ENCODE data around the gene FSTL1.
"Not testable (repeated sequence)": the region's sequence is repeated elsewhere in the genome, so short reads cannot be mapped to it uniquely, and the experiment has no call there.

The FSTL1 gene

DNA sequence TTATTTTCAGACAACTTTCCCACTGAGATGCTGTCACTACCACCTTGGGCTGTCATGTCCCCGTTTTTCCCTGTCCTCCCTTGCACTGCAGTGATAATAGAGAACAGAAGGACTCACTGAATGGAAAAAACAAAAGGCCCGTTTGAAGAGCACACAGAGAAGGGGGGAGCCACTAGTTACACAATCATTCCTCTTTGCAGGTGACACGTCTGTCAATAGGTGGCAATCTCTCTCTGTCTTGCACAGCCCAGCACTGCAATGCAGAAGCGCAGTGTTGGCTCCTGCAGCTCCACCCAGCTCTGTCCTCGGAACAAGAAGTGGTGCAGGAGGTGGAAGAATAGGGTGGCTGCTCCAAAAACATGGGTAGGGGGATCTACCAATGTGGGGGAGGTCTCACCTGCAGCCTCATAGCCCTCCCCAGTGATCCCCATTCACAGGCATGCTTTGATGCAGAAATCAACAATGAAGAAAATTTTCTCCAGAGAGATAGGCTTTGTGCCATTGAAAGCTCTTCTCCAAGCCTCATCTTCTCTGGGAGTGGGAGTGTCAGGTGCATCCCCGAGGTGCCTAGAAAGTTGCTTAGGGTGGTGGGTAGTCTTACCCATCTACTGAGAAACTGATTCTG, 31.8 kb downstream of the FSTL1 start:
- DNase-seq (ENCODE audit: low read depth in 1 of 2, low spot score in 1 of 2): no peak

DNA sequence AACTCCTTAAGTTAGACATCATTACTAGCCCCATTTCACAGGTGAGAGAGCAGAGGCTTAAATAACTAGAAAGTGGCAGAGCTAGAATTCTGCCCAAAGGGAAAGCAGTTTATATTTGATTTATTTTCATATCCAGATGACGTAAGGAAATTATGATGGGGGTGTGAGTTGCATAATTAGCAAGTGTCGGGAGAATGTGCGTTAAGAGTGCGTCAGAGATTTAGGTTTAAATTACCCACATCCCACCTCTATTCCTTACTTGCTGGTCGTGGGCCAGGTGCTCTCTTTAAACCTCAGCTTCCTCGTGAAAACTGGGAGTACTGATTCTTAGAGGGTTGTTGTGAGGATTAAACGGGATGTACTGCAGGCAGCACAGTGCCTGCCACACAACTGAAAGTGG, 32.3 kb downstream of the FSTL1 start:
- DNase-seq (ENCODE audit: low read depth in 1 of 2, low spot score in 1 of 2): no peak

DNA sequence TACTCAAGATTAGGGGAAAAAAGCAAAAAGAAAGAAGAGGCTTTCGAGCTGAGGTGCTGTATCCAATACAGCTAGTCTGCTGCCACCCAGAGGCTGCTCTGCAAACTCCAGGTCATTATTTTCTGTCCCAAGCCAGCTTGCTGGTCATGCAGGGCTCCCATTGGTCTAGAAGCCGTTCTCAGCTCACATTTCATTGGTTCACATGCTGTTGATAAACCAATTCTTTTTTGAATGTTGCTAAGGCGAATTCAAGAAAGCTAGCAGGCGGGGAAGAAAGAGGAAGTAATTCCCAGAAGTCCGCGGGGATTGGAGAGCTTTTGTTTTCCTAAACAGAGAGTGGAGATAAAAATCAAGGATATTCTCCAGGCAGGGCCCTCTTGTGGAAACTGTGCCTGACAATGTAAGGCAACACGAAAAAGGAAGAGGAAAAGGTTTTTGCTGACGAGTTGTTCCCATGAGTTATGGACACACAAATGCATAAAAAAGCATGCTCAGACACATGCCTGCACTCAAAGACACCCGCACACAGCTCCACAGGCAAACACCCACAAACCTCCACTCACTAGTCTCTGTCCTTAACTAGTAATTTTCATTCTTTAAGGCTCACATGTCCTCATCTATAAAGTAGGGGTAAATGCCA, 33.4 kb downstream of the FSTL1 start:
- DNase-seq (ENCODE audit: low read depth in 1 of 2, low spot score in 1 of 2): peak; percentile 57 to 65

DNA sequence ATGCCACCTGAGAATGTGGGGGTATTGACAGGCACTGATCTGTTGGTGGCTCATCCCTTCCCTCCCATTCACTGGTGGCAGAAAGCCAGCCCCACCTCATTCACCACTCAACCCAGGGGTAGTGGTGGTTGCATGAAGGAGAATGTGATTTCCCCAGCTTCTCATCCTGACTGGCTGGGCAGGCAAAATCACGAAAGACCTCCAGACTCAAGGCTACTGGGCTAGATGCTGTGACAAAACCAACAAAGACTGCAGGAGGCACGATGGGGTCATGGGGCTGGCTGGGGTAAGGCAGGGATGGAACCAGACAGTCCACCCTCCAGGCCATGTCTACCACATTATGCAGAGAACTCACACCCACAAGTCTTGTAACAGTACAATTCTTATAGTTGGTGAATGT, 33.9 kb downstream of the FSTL1 start:
- DNase-seq (ENCODE audit: low read depth in 1 of 2, low spot score in 1 of 2): no peak

DNA sequence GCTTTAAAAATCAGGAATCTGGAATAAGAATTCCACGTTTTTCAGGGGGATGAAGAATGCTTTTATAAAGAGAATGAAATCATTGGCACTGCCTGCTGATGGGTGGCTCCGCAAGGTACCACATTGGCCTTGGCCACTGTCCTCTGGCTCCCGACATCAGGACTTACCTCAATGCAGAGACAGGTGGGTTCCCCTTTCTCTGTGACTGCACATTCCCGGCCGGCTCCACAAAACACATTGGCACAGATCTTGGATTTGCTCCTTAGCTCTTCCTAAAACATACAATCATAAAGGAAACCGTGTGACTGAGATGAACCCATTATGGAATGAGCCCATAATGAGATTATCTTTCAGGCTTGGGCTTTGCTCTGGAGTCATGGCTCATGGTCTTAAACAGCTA, 35.0 kb downstream of the FSTL1 start:
- no peak for DNase-seq (ENCODE audit: low read depth in 1 of 2, low spot score in 1 of 2)

DNA sequence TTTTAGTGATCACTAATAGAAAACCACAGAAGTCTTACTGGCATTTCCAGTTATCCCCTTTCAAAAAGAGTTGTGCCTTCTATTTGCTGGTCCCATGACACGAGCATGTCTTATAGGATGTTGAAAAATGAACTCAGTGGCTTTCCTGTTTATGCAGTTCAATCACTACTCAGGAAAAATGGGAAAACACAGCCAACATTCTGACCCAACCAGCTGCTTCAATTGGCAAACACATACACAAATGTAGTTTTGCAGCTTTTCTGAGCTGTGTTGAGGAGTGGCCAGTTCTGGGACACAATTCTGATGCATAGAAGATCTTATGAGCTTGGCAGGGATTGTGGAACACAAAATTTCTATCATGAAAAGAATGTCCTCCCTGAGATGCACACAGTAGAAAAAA, 40.3 kb downstream of the FSTL1 start:
- DNase-seq (ENCODE audit: low read depth in 1 of 2, low spot score in 1 of 2): no peak

DNA sequence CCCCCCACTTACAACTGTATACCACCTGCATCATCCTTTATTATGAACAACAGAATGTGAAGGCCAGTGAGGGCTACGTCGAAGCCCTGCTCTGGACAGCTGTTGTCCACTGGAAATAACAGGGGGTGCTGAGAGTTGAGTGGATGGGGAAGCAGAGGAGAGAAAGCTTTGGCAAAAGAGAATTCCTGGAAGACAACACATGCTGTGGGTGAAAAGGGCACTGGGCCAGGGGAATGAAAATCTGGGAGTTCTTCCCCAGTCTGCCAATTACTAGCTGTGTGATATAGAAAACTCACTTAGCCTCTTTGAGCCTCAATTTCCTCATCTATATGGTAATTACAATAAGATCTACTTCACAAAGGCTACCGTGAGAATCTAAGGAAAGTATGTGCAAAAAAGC, 40.7 kb downstream of the FSTL1 start:
- DNase-seq (ENCODE audit: low read depth in 1 of 2, low spot score in 1 of 2): no peak

DNA sequence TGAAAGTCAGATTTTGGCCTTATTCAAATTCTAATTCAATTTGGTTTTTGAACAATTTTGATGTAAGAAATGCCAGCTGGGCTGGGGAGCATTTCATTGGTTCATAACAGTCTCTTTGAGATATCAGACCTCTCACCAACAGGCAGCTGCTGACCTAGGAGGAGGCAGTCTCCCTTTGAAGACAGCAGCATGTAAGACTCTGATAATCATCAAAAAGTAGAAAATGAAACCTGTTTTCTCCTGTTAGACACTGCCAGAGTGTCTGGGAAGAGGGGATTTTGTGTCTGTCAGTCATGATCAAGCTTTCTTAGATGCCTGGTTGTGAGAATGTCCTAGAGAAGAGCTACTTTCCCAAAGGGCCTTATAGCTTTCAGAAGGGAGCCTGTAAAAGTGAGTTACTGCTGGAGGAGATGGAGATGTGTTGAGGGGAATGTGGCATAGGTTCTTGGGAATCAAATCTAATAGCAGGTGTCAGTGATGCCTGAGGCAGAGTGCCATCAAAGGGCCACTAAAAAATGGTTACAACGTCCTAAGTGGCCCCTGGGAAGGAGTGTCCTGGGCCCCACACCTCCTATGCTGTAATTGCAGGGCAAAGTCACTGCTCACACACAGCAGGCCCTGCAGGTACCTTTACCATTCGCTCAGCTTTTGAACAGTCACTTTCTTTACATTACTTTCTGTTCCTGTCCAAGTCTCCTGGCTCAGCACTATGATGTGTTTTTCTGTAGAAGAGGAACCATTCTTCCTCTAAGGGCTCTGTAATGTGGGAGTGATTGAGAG, 43.1 kb downstream of the FSTL1 start:
- no peak for DNase-seq (ENCODE audit: low read depth in 1 of 2, low spot score in 1 of 2)

DNA sequence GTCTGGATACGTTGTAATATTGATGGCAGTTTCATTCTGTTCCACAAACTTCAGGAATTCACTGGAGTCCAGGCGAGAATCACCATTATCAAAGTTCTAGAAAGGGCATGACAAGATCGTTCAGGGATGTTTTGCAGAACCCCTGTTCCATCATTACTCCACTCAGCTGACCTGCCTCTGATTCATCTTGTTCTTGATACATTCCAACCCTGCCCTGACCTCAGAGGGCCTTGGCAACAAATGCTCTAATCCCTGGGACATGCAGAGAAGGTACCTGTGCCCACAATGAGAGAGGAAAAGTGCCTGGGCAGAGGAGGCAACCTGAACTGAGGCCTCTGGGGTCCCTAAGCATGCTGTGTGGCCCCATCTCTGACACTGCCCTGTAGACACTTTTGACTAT, 45.9 kb downstream of the FSTL1 start:
- DNase-seq (ENCODE audit: low read depth in 1 of 2, low spot score in 1 of 2): no peak

DNA sequence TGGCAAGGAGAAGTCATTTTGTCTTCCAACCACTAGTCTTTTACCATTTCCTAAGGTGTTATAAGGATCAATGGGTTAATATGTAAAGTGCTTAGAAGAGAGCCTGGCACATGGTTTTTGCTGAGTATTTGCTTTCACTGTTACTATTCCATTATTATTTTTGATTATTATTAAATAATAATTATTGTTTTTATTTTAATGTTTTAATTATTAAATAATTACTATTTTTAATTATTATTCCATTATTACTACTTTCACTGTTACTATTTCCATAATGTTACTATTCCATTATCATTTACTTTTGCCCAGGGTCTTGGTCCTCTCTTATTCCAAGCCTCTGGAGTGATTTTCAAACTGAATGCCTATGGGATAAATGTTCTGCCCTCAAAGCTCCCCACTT, 48.5 kb downstream of the FSTL1 start:
- no peak for DNase-seq (ENCODE audit: low read depth in 1 of 2, low spot score in 1 of 2)

DNA sequence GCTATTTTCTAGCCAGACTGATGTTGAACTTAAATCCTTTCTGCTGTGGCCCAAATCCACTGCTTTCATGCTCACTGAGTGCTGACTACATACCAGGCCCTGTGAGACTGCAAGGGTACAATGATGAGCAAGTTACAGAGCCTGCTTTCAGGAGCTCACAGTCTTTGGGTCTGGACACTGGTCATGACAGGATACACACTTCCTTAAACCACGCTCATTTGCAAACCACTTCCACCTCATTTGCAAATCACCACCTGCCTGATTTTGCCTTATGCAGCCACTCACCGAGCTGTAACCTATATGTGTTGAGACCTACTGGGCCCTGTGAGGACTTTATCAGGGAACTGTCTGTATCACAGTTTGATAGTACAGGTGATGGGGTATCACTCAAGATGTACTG, 51.4 kb downstream of the FSTL1 start:
- no peak for DNase-seq (ENCODE audit: low read depth in 1 of 2, low spot score in 1 of 2)

DNA sequence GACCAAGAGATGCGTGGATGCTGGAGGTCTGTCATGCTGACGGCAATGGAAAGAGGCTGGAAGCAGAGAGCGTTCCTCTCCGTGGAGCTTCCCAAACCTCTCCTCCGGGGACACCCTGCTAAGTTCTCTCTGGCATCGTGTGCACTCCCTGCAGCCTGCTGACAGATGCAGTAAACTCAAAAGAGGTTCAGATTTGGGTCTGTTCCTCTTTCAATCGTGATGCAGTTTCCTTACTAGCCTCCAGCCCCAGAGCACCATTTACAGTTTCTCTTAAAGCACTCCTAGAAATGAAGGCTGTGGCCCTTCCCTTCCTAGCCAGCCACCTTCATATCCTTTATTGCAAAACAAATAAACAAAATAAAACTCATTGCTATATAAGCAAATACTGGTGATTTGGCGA, 54.3 kb downstream of the FSTL1 start:
- DNase-seq (ENCODE audit: low read depth in 1 of 2, low spot score in 1 of 2): no peak

DNA sequence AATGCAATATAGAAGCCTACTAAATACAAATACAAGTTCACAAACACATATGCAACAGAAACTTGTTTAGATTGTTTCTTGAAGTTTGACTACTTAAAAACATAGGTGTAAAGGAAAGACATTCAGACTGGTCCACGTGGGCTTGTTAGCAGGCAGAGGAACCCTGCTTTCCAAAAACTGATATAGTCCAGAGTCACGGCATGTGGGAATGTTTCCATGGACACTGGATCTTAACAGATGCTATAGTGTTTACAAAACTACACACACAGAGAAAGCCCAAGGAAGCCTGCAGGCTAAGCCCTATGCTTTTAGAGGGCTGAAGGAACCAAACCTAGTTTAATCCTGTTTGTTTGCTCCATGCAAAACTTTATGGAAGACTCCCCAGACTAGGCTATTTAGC, 56.4 kb downstream of the FSTL1 start:
- no peak for DNase-seq (ENCODE audit: low read depth in 1 of 2, low spot score in 1 of 2)

DNA sequence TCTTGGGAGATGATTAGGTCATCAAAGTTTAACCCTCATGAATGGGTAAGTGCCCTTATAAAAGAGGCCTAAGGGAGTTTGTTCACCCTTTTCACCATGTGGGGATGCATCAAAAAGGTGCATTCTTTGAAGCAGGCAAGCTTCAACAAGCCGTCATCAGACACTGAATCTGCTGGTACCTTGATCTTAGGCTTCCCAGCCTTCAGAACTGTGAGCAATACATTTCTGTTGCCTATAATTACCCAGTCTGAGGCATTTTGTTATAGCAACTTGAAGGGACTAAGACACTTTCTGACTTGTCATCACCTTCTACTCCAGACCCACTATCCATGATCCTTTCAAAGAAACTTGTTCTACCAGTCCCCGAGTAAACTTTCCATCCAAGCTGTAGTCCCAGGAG, 57.0 kb downstream of the FSTL1 start:
- no peak for DNase-seq (ENCODE audit: low read depth in 1 of 2, low spot score in 1 of 2)

DNA sequence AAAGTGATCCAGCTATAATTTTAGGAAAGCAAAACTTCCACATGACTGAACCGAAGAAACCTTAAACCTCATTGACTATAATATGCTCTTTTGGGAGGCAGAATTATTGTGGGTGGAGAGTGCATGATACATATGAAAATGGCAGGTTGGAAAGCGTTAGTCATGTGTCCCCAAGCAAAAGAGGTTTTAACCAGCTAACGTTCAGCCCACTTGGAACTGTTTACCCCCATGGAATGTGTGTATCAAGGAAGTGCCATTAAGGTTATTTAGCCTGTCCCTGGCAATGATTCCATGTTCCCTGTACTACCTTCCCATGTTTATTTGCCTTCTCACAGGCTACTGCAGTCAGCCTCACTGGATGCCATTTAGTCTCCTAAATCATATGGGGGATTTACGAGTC, 57.5 kb downstream of the FSTL1 start:
- no peak for DNase-seq (ENCODE audit: low read depth in 1 of 2, low spot score in 1 of 2)

DNA sequence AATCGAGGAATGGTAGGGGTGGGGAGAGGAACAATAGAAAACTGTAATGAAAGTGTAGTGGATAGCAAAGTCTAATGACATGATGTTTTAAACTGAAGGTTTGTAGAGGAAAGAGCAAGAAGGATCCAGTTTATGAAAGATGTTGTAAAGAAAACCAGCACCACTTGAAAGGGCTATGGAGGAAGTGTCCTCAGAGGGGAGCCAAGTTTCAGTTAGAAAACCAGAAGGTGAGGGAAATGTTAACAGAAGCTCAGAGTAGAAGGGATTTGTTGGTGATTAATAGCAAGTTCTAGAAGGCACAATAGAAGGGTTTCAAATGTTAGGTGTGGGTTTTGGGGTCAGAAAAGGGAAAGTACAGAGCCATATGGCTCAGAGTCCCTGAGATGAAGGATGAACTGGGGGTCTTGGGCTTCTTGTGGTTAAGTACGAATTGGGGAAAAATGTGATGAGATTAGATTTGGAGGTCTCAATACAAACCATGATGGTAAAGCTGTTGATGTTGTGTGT, 67.8 kb downstream of the FSTL1 start:
- no peak for DNase-seq (ENCODE audit: low read depth in 1 of 2, low spot score in 1 of 2)

DNA sequence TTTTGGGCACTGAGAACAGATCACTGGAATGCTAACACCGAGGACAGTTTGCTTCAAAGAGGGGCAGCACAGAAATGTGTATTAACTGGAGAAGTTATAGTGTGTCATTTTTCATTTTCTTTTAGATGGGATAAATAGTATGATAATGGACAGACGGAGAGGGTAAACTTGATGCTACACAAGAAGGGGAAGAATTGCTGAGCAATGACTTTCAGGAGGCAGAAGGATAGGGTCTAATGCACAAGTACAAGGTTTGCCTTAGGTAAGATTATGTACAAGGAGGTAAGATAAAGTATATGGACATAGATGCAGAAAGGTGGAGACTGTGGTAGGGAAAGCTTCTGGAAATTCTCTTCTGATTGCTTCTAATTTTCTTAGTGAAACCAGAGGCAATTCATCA, 69.3 kb downstream of the FSTL1 start:
- DNase-seq (ENCODE audit: low read depth in 1 of 2, low spot score in 1 of 2): no peak

DNA sequence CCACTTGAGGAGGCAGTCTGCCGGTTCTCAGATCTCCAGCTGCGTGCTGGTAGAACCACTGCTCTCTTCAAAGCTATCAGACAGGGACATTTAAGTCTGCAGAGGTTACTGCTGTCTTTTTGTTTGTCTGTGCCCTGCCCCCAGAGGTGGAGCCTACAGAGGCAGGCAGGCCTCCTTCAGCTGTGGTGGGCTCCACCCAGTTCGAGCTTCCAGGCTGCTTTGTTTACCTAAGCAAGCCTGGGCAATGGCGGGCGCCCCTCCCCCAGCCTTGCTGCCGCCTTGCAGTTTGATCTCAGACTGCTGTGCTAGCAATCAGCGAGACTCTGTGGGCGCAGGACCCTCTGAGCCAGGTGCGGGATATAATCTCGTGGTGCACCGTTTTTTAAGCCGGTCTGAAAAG, 72.8 kb downstream of the FSTL1 start:
- not testable (repeated sequence) for DNase-seq (ENCODE audit: low read depth in 1 of 2, low spot score in 1 of 2)

DNA sequence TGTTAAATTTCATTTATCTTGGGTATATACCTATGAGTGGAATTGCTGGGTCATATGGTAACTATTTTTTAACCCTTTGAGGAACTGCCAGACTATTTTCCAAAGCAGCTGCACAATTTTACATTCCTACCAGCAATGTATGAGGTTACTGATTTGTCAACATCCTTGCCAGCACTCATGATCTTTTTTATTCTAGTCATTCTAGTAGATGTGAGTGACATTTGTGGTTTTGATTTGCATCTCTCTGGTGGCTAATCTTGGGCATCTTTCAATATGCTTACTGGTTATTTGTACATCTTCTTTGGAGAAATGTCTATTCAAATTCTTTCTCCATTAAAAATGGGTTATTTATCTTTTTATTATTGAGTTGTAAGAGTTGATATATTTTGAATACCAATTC, 80.3 kb downstream of the FSTL1 start:
- no peak for DNase-seq (ENCODE audit: low read depth in 1 of 2, low spot score in 1 of 2)

DNA sequence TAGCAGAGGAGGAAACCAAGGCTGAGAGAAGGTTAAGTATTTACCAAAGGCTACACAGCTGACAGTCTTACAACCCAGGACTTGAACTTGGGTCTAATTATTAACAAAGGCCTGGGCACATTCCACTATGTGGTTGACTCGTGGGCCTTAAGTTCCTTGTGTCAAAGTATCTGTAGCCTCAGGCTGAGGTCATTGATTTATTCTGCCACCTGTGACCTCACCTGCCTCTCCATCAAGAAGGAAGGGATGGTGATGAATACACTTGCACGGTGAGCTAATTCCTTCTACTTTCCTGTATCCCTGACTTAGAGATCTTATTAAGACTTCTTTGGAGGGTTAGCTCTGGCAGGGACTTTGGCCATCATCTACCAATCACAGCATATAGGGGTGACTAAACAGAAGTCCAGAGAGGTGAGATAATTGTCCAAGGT, 81.7 kb downstream of the FSTL1 start:
- DNase-seq (ENCODE audit: low read depth in 1 of 2, low spot score in 1 of 2): no peak

DNA sequence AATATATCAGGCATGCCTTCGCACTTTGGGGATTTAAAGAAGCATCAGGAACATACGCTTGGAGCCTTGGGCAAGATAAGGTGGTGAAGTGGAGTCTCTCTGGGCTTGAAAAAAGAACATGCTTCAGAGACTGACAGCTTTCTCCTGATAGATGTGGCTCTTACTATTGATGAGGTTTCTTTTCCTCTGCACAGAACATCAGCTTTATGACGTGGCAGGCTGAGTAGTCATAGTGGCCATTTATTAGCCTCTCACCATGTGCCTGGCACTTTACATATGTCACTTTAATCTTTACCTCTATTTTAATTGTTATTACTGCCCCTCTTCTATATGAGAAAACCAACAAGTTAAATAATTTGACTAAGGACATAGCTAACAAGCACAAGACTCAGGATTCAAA, 82.6 kb downstream of the FSTL1 start:
- DNase-seq (ENCODE audit: low read depth in 1 of 2, low spot score in 1 of 2): no peak

DNA sequence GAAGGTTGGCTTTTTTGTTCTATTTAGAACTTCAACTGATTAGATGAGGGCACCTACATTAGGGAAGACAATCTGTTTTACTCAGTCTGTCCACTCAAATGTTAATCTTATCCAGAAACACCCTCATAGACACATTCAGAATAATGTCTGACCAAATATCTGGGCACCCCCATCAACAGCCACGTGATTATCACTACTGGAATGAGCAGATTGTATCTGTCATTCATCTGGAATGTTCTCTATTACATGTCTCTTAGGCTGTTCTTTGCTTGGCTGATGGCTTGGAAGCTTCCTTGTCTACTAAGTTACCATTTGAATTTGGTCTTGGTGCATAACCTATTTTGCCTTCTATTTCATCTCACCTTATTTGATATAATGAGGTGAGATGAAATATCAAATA, 86.0 kb downstream of the FSTL1 start:
- DNase-seq (ENCODE audit: low read depth in 1 of 2, low spot score in 1 of 2): no peak

All from stimulated activated CD4-positive, alpha-beta T cell treated with anti-CD3 and anti-CD28 coated beads, Interleukin-15, amount 100 ng/mL, for 1 hour (primary cell).